HEK293T (cell line): ENCODE data around the gene MEGF9.

Experiments used
- BHLHE40 ChIP-seq: fragments of 450-650 bp; IDR thresholded peaks from 2 replicates; pipeline ENCODE4 v1.6.1; 2016; ENCODE audit warnings: mild to moderate bottlenecking, moderate library complexity, borderline replicate concordance
- ELF4 ChIP-seq: fragments of 450-650 bp; IDR thresholded peaks from 2 replicates; pipeline ENCODE4 v1.6.1; 2017; ENCODE audit warnings: antibody characterized with exemption
- FOXA1 ChIP-seq: fragments of 450-650 bp; IDR thresholded peaks from 2 replicates; pipeline ENCODE4 v1.6.1; 2016; ENCODE audit warnings: mild to moderate bottlenecking
- FOXK2 ChIP-seq: fragments of 450-650 bp; IDR thresholded peaks from 2 replicates; pipeline ENCODE4 v1.6.1; 2016; ENCODE audit warnings: mild to moderate bottlenecking
- FOXM1 ChIP-seq: fragments of 450-650 bp; IDR thresholded peaks from 2 replicates; pipeline ENCODE4 v1.6.1; 2017; ENCODE audit warnings: mild to moderate bottlenecking, borderline replicate concordance
- L3MBTL2 ChIP-seq: fragments of 450-650 bp; conservative IDR thresholded peaks from 2 replicates; pipeline ENCODE4 v1.6.1; 2016; ENCODE audit warnings: mild to moderate bottlenecking
- SP1 ChIP-seq: fragments of 450-650 bp; IDR thresholded peaks from 2 replicates; pipeline ENCODE4 v1.6.1; 2017
- TARDBP ChIP-seq: fragments of 450-650 bp; IDR thresholded peaks from 2 replicates; pipeline ENCODE4 v1.6.1; 2016

GRCh38 chr9:120714088-120714845 is at the start of gene MEGF9:
- TF ChIP-seq TARDBP = no peak
- no peak for TF ChIP-seq FOXA1
- TF ChIP-seq SP1 = no peak
- TF ChIP-seq FOXM1 = no peak
- TF ChIP-seq ELF4 = no peak
- no peak for TF ChIP-seq BHLHE40
- TF ChIP-seq FOXK2 = no peak
- TF ChIP-seq L3MBTL2 = no peak
